Vagina (tissue), 2 donors: ENCODE data around the gene PARK7. TPM values are rescaled to one million over a fixed set of nuclear protein-coding genes. Genes with fewer than 3 reads are reported as not detected.

Source experiments
- DNase-seq, 2 donors: peaks; one replicate each; pipeline ENCODE4 v3.0.0-alpha.2; 2017; ENCODE audit errors: extremely low spot score in 2 of 2
- H3K27ac ChIP-seq: fragments of 200-600 bp; sonication (generic); one replicate; pipeline ENCODE4 v1.5.1; 2019
- H3K27me3 ChIP-seq: fragments of 200-600 bp; sonication (generic); one replicate; pipeline ENCODE4 v1.5.1; 2019
- H3K36me3 ChIP-seq, 2 donors: fragments of 200-600 bp; sonication (generic); one replicate each; pipeline ENCODE4 v1.5.1; 2017 to 2019
- H3K4me1 ChIP-seq: fragments of 200-600 bp; sonication (generic); one replicate; pipeline ENCODE4 v1.5.1; 2019
- H3K4me3 ChIP-seq, 2 donors: fragments of 200-600 bp; sonication (generic); 1 replicate in 1 of 2; 2 replicates in 1 of 2; pipeline ENCODE4 v1.5.1; 2016 to 2019
- H3K9me3 ChIP-seq: fragments of 200-600 bp; sonication (generic); one replicate; pipeline ENCODE4 v1.5.1; 2019
- POLR2A ChIP-seq, 2 donors: fragments of 450-650 bp; IDR thresholded peaks; one replicate each; pipeline ENCODE4 v1.6.1; 2017; ENCODE audit warnings: antibody characterized with exemption in 2 of 2, mild to moderate bottlenecking in 2 of 2, moderate library complexity in 2 of 2
- POLR2AphosphoS5 ChIP-seq, 2 donors: sonication (generic); formaldehyde crosslinking; IDR thresholded peaks; one replicate each; pipeline ENCODE4 v1.9.0; 2017; ENCODE audit warnings: antibody characterized with exemption in 2 of 2, mild to moderate bottlenecking in 2 of 2, low read depth in 1 of 2; ENCODE audit not compliant: insufficient read depth in 1 of 2
- intact Hi-C: fragments of 100-400 bp; cut with DNase I; formaldehyde crosslinking; loops from one replicate; pipeline ENCODE4 v1.15.1; 2023
- total RNA-seq: library from RNA; depleted of rRNA; stranded (reverse); fragments of >200 nt; gene quantifications from one replicate; pipeline ENCODE4 v1.2.3, GENCODE V29; 2016
- TF ChIP-seq, protein P1 (sequence below), 3 experiments: fragments of 450-650 bp in 2 of 3; fragments of 200-600 bp in 1 of 3; sonication (generic) in 1 of 3; IDR thresholded peaks; one replicate each; pipeline ENCODE4 v1.5.1; 2017 to 2019; ENCODE audit warnings: antibody characterized with exemption in 3 of 3, mild to moderate bottlenecking in 2 of 3, moderate library complexity in 2 of 3

The PARK7 gene
- total RNA-seq, 1 donor from 2014 or later = 119 TPM

DNA sequence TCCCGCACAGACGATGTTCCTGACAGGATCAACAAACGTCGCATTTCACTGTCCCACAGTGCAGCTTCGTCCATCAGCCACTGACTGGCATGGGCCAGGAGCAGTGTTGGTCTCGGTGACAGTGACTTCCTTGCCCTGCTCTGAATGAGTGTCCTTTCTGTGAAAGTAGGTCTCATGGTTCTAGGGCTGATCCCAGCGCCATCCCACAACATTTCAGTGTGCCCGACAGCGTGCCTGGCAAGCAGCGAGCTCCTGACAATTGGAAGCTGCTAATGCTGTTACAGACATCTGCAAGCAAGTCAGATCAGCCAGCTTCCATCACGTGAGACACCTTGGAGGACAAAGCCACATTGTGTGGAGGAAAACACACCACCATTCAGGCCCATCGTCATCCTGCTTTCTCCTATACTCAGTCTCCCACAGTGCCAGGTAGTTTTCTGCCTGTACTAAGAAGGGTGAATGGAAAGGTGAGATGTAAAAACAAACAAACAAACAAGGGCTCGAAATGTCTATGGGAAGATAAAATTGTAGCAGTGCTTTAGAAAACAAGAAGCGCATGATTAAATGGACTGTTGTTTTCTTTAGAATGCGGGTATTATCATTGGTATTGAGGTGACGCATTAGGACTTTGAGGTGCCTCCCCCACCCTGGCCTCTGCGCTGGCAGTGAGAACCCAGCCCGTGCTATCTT lies 42.7 kb downstream of the PARK7 start:
- H3K9me3 ChIP-seq = no peaks in the 10 kb centered on the region
- no peak for DNase-seq
- H3K4me1 ChIP-seq = peaks cover 57% of the 10 kb centered on the region
- TF ChIP-seq POLR2AphosphoS5 (IDR thresholded peaks at IDR 0.05; ENCODE audit: insufficient read depth in 1 of 2, low read depth in 1 of 2) (no peak), POLR2A (IDR thresholded peaks at IDR 0.05) (no peak)
- TF ChIP-seq, protein P1, sequence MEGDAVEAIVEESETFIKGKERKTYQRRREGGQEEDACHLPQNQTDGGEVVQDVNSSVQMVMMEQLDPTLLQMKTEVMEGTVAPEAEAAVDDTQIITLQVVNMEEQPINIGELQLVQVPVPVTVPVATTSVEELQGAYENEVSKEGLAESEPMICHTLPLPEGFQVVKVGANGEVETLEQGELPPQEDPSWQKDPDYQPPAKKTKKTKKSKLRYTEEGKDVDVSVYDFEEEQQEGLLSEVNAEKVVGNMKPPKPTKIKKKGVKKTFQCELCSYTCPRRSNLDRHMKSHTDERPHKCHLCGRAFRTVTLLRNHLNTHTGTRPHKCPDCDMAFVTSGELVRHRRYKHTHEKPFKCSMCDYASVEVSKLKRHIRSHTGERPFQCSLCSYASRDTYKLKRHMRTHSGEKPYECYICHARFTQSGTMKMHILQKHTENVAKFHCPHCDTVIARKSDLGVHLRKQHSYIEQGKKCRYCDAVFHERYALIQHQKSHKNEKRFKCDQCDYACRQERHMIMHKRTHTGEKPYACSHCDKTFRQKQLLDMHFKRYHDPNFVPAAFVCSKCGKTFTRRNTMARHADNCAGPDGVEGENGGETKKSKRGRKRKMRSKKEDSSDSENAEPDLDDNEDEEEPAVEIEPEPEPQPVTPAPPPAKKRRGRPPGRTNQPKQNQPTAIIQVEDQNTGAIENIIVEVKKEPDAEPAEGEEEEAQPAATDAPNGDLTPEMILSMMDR (IDR thresholded peaks at IDR 0.05) = no peak
- intact Hi-C loops = no loop called here
- peak overlapping the region; percentile 85 for H3K27ac ChIP-seq
- H3K4me3 ChIP-seq = no peak overlapping the region
- H3K27me3 ChIP-seq = no peaks in the 10 kb centered on the region
- peaks cover 0 to 7% of the 10 kb centered on the region in 2 donors for H3K36me3 ChIP-seq

DNA sequence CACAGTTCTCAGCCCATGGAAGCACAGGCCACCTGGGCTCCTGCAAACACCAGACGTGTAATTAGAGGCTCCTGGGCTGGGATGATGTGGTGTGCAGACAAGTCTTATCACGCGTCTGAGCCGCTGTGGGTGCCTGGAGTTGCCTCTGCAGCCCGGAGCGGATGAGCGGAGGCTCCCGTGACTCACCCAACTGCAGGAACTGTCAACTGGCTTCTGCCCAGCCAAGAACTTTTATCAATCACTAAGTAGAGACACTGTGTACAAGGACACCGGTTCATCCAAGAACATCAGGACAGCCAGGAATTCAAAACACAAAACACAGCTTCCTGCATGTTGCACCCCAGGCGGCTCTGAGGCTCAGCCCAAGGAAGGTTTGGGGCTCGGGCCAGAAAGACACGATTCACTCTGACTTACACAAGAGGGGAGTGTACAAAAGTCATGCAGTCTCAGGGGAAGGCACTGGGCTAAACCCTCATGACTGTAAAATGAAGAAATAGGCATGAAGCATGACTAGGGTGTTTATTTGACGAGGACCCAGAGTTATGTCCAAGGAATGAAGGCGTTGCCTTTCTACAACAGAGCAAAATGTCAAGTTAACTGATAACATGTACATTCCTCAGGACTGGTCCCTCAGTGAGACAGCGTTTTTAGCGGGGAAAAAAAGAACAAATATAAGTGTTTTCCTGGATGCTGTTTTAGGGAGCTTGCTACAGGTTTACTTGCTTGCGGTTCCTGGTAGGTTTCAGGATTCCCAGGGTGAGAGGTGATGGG lies 43.5 kb downstream of the PARK7 start:
- Histone ChIP-seq H3K4me3 (no peak overlapping the region), H3K36me3 (peaks cover 0 to 14% of the 10 kb centered on the region in 2 donors), H3K27ac (peak overlapping the region; percentile 85), H3K27me3 (no peaks in the 10 kb centered on the region), H3K4me1 (peaks cover 57% of the 10 kb centered on the region), H3K9me3 (no peaks in the 10 kb centered on the region)
- TF ChIP-seq POLR2A (IDR thresholded peaks at IDR 0.05) = no peak
- TF ChIP-seq, protein P1 (IDR thresholded peaks at IDR 0.05) = peak in 1 of 3 experiments; percentile 3
- TF ChIP-seq POLR2AphosphoS5 (IDR thresholded peaks at IDR 0.05; ENCODE audit: insufficient read depth in 1 of 2, low read depth in 1 of 2) = peak; percentile 90 to 92
- peak in 1 of 2 donors; percentile 99 for DNase-seq
- intact Hi-C loops = no loop called here

DNA sequence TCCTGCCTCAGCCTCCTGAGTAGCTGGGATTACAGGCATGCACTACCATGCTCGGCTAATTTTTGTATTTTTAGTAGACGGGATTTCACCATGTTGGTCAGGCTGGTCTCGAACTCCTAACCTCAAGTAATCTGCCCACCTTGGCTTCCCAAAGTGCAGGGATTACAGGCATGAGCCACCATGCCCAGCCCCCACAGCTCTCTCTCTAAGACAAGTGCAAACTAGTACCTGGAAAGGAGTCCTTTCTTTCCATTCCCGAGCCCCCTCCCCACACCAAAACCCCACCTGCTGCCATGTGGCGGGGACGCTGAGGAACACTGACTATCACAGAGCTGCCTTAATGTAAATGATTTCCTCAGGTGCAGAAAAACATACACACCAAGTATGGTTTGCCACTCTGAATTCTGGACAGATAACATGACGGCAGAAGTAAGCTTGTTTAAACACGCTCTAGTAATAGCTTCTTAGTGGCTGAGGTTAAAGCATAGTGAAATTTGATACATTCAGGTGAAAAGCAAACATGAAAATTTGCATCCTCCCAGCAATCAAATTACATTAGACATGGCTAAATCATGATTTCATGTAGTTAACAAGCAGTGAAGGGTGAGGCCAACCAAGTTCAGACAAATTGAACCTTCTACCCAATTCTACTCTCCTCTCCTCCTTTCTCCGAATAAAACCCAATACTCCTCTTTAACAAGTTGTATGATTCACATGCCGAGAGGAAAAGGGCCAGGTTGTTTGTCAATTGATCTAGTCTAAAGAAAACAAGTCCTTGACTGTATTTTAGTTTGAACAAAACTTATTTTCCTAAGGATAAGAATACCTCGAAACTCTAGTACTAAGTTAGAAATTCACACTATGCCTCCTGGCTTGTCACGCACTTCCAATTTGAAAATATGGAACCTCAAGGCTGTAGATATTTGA lies 44.8 kb downstream of the PARK7 start:
- Histone ChIP-seq H3K27me3 (no peaks in the 10 kb centered on the region), H3K36me3 (peaks cover 0 to 24% of the 10 kb centered on the region in 2 donors), H3K9me3 (no peaks in the 10 kb centered on the region), H3K4me1 (peaks cover 57% of the 10 kb centered on the region), H3K27ac (peak overlapping the region; percentile 78), H3K4me3 (no peak overlapping the region)
- intact Hi-C loops = no loop called here
- TF ChIP-seq POLR2A (IDR thresholded peaks at IDR 0.05) (no peak), POLR2AphosphoS5 (IDR thresholded peaks at IDR 0.05; ENCODE audit: insufficient read depth in 1 of 2, low read depth in 1 of 2) (peak in 1 of 2 donors; percentile 12)
- DNase-seq = no peak

DNA sequence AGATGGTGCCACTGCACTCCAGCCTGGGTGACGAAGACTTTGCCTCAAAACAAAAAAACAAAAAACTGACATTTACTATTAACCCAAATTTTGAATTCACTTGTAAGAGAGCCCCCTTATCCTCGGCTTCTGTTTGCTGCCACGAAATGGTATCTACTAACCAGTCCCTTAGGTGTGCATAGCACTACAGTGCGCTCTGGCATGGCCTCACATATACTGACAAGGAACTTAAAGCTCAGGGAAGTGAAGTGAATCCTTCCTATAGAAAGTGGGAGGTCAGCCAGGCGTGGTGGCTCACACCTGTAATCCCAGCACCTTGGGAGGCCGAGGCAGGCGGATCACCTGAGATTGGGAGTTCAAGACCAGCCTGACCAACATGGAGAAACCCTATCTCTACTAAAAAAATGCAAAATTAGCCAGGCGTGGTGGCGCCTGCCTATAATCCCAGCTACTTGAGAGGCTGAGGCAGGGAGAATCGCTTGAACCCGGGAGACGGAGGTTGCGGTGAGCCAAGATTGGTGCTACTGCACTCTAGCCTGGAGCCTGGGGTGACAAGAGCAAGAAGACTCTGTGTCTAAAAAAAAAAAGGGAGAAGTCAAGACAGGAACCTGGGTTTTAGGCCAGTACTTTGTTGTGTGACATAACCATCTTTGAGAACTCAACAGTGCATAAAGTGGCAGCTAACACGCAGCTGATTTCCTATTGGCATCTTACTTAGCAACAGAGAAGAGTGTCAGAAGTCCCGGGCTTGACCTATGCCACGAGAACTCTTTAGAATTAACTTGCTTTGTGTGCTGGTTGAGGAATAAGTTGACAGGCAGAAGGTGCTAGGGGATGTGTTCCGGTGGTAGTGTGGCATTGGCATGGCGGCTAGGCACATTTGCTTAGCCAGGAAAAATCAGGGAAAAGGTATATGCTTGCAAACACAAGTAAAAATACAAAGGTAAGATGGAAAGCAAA lies 47.8 kb downstream of the PARK7 start:
- peak overlapping the region; percentile 22 for H3K27ac ChIP-seq
- TF ChIP-seq POLR2AphosphoS5 (IDR thresholded peaks at IDR 0.05; ENCODE audit: insufficient read depth in 1 of 2, low read depth in 1 of 2) (no peak), POLR2A (IDR thresholded peaks at IDR 0.05) (no peak)
- TF ChIP-seq, protein P1 (IDR thresholded peaks at IDR 0.05) = no peak
- H3K4me1 ChIP-seq = peaks cover 35% of the 10 kb centered on the region
- H3K9me3 ChIP-seq = no peaks in the 10 kb centered on the region
- intact Hi-C loops = no loop called here
- no peak overlapping the region for H3K4me3 ChIP-seq
- H3K27me3 ChIP-seq = no peaks in the 10 kb centered on the region
- H3K36me3 ChIP-seq = peaks cover 0 to 54% of the 10 kb centered on the region in 2 donors
- DNase-seq = no peak
